Upper lobe of left lung (tissue), 4 donors: Measurements from ENCODE around the gene GNAT3.

ENCODE experiments used
- EP300 ChIP-seq, 4 donors: sonication (generic); formaldehyde crosslinking; IDR thresholded peaks; one replicate each; pipeline ENCODE4 v1.5.1; 2017; ENCODE audit warnings: antibody characterized with exemption in 4 of 4, control low read depth in 2 of 4
- POLR2A ChIP-seq, 4 donors: fragments of 450-650 bp; IDR thresholded peaks; one replicate each; pipeline ENCODE4 v1.5.1; 2016 to 2017; ENCODE audit warnings: antibody characterized with exemption in 4 of 4, mild to moderate bottlenecking in 2 of 4
- POLR2AphosphoS5 ChIP-seq, 2 donors: sonication (generic); formaldehyde crosslinking; IDR thresholded peaks; one replicate each; pipeline ENCODE4 v1.5.1; 2017; ENCODE audit warnings: antibody characterized with exemption in 2 of 2
- TF ChIP-seq, protein P1 (sequence below), 6 experiments: fragments of 450-650 bp in 4 of 6; fragments of 200-600 bp in 2 of 6; sonication (generic) in 2 of 6; IDR thresholded peaks; one replicate each; pipeline ENCODE4 v1.5.1; 2016 to 2019; ENCODE audit warnings: antibody characterized with exemption in 6 of 6

DNA sequence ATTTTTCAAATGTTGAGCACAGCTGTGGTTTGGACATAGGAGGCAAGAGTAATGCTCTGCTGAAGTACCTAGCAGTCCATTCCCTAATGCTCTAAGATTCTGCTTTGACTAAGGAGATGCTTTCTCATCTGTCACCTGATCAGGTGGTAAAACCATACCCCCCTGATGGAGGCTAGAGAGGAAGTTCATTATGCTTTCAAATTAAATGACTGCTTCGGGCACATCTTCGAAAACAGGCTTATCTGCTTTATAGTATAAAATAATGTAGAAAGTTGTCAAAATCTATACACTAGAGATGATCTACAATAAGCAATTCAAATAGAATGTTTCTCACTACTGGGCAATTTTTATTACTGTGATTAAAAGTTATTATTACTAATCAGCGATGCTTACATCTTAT, at the start of gene GNAT3:
- TF ChIP-seq, protein P1, sequence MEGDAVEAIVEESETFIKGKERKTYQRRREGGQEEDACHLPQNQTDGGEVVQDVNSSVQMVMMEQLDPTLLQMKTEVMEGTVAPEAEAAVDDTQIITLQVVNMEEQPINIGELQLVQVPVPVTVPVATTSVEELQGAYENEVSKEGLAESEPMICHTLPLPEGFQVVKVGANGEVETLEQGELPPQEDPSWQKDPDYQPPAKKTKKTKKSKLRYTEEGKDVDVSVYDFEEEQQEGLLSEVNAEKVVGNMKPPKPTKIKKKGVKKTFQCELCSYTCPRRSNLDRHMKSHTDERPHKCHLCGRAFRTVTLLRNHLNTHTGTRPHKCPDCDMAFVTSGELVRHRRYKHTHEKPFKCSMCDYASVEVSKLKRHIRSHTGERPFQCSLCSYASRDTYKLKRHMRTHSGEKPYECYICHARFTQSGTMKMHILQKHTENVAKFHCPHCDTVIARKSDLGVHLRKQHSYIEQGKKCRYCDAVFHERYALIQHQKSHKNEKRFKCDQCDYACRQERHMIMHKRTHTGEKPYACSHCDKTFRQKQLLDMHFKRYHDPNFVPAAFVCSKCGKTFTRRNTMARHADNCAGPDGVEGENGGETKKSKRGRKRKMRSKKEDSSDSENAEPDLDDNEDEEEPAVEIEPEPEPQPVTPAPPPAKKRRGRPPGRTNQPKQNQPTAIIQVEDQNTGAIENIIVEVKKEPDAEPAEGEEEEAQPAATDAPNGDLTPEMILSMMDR (IDR thresholded peaks at IDR 0.05), result no peak
- TF ChIP-seq POLR2A (IDR thresholded peaks at IDR 0.05) (no peak), POLR2AphosphoS5 (IDR thresholded peaks at IDR 0.05) (no peak), EP300 (IDR thresholded peaks at IDR 0.05) (no peak)
